GM12801 (cell line): ENCODE measurements around the gene INPP5A.

Source experiments
- CTCF ChIP-seq: IDR thresholded peaks from one replicate; pipeline ENCODE4 v1.5.1; 2011; ENCODE audit warnings: control low read depth; ENCODE audit not compliant: insufficient read length; ENCODE audit errors: extremely low read depth

The INPP5A gene

DNA sequence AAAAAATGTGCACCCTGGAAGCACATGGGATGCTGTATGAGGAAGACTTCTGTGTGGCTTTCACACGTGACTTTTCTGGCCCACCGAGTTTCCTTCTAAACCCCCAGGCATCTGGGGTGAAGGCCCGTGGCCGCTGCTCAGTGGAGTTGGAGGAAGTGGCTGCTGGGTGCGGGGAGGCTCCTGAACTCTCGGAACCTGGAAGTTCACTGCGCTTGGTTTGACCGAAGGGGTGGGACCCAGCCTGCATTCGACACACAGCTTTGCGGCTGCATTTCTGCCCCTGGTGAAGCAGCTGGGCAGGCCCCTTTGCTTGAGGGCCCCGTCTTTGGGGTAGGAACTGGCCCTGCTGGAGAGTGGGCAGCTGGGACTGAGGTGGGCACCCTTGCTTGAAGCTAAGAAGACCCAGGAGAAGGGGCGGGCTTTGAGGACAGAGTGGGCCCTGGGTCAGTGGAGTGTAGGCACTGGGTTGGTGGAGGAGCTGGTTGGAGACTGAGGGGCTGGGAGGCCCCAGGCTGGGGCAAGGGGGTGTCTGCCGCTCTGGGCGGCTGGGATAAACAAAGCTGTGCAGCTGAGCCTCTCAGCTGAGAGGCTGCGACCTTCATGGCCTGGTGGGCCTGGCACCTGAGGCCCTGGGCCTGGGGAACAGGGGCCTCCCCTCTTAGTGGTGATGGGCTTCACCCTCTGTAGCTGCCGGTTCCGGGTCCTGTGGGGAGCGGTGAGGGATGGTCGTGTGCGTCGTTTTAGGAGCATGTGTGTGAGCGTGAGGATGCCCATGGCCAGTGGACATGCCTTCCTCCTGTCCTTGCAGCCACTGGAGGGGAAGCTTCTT lies 78.0 kb downstream of the INPP5A start:
- TF ChIP-seq CTCF: no peak

- TF ChIP-seq CTCF: no peak
Observed at GRCh38 chr10:132616170-132616995, 78.8 kb downstream of the INPP5A start.

- no peak for TF ChIP-seq CTCF
Observed at GRCh38 chr10:132616996-132617736, 79.6 kb downstream of the INPP5A start.

DNA sequence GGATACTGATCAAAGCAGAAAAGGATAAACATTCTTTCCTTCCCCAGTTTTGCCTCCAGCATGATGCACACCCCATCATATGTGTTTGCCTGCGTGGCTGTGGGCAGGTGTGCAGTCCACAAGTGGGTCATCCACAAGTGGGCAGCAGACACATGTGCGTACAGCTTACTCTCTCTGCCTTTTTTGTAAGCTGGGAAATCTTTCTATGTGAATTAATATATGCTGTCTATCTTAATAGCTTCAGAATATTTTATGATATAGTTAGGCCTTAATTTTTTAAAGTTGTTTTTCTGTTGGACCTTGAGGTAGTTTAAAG lies 80.1 kb downstream of the INPP5A start:
- TF ChIP-seq CTCF: no peak

- TF ChIP-seq CTCF: no peak
Observed at GRCh38 chr10:132618158-132618919, 80.8 kb downstream of the INPP5A start.

DNA sequence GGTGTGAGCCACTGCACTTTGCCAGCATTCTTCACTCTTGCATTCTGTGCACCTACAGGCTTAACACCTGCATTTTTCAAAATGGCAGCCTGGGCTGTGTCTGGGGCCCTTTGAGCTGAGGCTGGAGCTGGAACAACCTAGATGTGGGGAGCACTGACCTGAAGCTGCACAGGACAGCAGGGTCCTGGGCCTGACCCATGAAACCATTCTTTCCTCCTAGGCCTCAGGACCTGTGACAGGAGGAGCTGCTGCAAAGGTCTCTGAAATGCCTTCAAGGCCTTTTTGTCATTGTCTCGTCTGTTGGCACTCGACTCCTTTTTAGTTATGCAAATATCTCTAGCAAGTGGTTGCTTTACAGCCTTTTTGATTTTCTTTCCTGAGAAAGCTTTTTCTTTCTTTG lies 82.3 kb downstream of the INPP5A start:
- TF ChIP-seq CTCF: no peak
